HepG2 (cell line): Measurements from ENCODE around the gene FGF14.

ENCODE experiments used
- TF ChIP-seq, protein P1 (sequence below): sonication (generic); formaldehyde crosslinking; IDR thresholded peaks from 2 replicates; pipeline ENCODE4 v1.8.0; 2022; ENCODE audit warnings: low read depth, missing genetic modification reagents
- TF ChIP-seq, protein P2 (sequence below): sonication (generic); formaldehyde crosslinking; IDR thresholded peaks from 2 replicates; pipeline ENCODE4 v1.5.0; 2020; ENCODE audit warnings: mild to moderate bottlenecking, missing genetic modification reagents, moderate library complexity

DNA sequence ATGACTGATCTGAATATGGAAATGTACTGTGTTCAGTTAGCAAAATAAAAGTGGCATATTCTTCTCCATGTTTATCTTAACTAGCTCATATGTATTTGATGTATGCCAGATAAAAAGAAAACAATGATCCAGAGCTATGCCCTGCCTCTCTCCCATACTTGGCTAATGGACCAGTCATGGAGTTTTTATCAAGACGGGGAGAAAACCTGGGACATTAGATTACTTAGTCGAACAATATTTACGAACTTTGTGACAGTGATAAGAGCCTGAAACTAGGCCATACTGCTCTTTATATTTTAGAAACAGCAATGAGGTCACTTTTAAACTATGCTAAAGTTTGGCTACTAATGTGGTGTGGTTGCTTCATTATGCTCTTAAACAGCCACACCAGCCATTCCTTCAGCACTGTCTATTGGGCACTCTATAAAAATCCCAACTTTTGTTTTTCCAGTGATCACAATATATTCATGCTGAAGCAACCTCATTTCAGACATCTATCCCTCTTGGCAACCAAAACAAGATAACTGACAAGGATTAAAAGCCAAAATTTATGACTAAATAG, 265.0 kb downstream of the FGF14 start:
- TF ChIP-seq, protein P1, sequence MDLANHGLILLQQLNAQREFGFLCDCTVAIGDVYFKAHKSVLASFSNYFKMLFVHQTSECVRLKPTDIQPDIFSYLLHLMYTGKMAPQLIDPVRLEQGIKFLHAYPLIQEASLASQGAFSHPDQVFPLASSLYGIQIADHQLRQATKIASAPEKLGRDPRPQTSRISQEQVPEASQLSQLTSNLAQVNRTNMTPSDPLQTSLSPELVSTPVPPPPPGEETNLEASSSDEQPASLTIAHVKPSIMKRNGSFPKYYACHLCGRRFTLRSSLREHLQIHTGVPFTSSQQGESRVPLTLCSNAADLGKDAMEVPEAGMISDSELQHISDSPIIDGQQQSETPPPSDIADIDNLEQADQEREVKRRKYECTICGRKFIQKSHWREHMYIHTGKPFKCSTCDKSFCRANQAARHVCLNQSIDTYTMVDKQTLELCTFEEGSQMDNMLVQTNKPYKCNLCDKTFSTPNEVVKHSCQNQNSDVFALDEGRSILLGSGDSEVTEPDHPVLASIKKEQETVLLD (CRISPR knock-in tag): no peak
- TF ChIP-seq, protein P2, sequence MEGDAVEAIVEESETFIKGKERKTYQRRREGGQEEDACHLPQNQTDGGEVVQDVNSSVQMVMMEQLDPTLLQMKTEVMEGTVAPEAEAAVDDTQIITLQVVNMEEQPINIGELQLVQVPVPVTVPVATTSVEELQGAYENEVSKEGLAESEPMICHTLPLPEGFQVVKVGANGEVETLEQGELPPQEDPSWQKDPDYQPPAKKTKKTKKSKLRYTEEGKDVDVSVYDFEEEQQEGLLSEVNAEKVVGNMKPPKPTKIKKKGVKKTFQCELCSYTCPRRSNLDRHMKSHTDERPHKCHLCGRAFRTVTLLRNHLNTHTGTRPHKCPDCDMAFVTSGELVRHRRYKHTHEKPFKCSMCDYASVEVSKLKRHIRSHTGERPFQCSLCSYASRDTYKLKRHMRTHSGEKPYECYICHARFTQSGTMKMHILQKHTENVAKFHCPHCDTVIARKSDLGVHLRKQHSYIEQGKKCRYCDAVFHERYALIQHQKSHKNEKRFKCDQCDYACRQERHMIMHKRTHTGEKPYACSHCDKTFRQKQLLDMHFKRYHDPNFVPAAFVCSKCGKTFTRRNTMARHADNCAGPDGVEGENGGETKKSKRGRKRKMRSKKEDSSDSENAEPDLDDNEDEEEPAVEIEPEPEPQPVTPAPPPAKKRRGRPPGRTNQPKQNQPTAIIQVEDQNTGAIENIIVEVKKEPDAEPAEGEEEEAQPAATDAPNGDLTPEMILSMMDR (CRISPR knock-in tag): no peak
